Stimulated activated CD4-positive, alpha-beta T cell treated with anti-CD3 and anti-CD28 coated beads, Interleukin-1b, Interleukin-23, amount 100 ng/mL, for 24 hours (primary cell): ENCODE measurements around the gene ABHD16A.
A peak's percentile ranks its signal among the peaks of the same experiment; 100 is the strongest.

ENCODE experiments used
- DNase-seq, 4 experiments: peaks; one replicate each; pipeline ENCODE4 v3.0.0-alpha.2; 2020; ENCODE audit warnings: low read depth in 4 of 4, low spot score in 1 of 4

Gene ABHD16A

GRCh38 chr6:31702819-31703716, at the start of gene ABHD16A:
Gene ABHD16A (minus strand): TSS chr6:31703324. CDS start chr6:31703281, 43 bp downstream.
- peak; percentile 89 to 98 (median 94) for DNase-seq

- DNase-seq = no peak
Observed at GRCh38 chr6:31752739-31753319, 49.7 kb upstream of the ABHD16A start.

- DNase-seq = no peak
Observed at GRCh38 chr6:31750411-31751022, 47.4 kb upstream of the ABHD16A start.

- no peak for DNase-seq
Observed at GRCh38 chr6:31749301-31750036, 46.3 kb upstream of the ABHD16A start.

- no peak for DNase-seq
Observed at GRCh38 chr6:31744422-31744821, 41.3 kb upstream of the ABHD16A start.

GRCh38 chr6:31742894-31743293, 39.8 kb upstream of the ABHD16A start:
- no peak for DNase-seq

GRCh38 chr6:31741815-31742214, 38.7 kb upstream of the ABHD16A start:
- no peak for DNase-seq

GRCh38 chr6:31740397-31741223, 37.5 kb upstream of the ABHD16A start:
- no peak for DNase-seq

GRCh38 chr6:31739639-31740396, 36.7 kb upstream of the ABHD16A start, which contains the start of gene MSH5:
Gene MSH5 (plus strand): TSS chr6:31740005. CDS start chr6:31740467, 462 bp downstream.
- peak; percentile 88 to 95 (median 92) for DNase-seq

GRCh38 chr6:31737991-31738979, 35.2 kb upstream of the ABHD16A start:
- DNase-seq = peak in 1 of 4 experiments; percentile 55

- DNase-seq = no peak
Observed at GRCh38 chr6:31737315-31737990, 34.3 kb upstream of the ABHD16A start.

- no peak for DNase-seq
Observed at GRCh38 chr6:31736768-31737314, 33.7 kb upstream of the ABHD16A start.

- peak in 3 of 4 experiments; percentile 52 to 84 (median 69) for DNase-seq
Observed at GRCh38 chr6:31736021-31736767, 33.1 kb upstream of the ABHD16A start, which contains the start of gene CLIC1. Gene CLIC1 (minus strand): TSS chr6:31736530. CDS start chr6:31736300, 230 bp downstream.

GRCh38 chr6:31734821-31735406, 31.8 kb upstream of the ABHD16A start:
- peak in 2 of 4 experiments; percentile 38 to 46 for DNase-seq

- no peak for DNase-seq
Observed at GRCh38 chr6:31734247-31734820, 31.2 kb upstream of the ABHD16A start.

- DNase-seq = no peak
Observed at GRCh38 chr6:31733734-31734133, 30.6 kb upstream of the ABHD16A start.
